ENCODE results near the gene AMN1. TPM values are rescaled to one million over a fixed set of nuclear protein-coding genes. Genes with fewer than 3 reads are reported as not detected.

Gene AMN1
- total and polyA plus RNA-seq, 2 of the 13 experiments (the other 11 are each of a cell fraction or from before 2014, with no cell fraction given): 7.5 to 26.5 TPM

- TF ChIP-seq ZXDC (CRISPR knock-in tag; IDR thresholded peaks at IDR 0.05) (peak; percentile 66; the same call in 1 of the 2 replicates), ZNF652 (CRISPR knock-in tag; IDR thresholded peaks at IDR 0.05; ENCODE audit: borderline replicate concordance, low read depth) (peak; percentile 90), ZNF776 (CRISPR knock-in tag; IDR thresholded peaks at IDR 0.05) (no peak), RFXAP (CRISPR knock-in tag; IDR thresholded peaks at IDR 0.05; ENCODE audit: borderline replicate concordance) (0 out of 2 replicates have a peak, but pooled peaks have one; percentile 40), ZNF850 (CRISPR knock-in tag; conservative IDR thresholded peaks at IDR 0.05) (no peak), PAF1 (CRISPR knock-in tag; IDR thresholded peaks at IDR 0.05) (no peak), GLI4 (CRISPR knock-in tag; IDR thresholded peaks at IDR 0.05; ENCODE audit: borderline replicate concordance) (no peak)
- TF ChIP-seq, protein P1, sequence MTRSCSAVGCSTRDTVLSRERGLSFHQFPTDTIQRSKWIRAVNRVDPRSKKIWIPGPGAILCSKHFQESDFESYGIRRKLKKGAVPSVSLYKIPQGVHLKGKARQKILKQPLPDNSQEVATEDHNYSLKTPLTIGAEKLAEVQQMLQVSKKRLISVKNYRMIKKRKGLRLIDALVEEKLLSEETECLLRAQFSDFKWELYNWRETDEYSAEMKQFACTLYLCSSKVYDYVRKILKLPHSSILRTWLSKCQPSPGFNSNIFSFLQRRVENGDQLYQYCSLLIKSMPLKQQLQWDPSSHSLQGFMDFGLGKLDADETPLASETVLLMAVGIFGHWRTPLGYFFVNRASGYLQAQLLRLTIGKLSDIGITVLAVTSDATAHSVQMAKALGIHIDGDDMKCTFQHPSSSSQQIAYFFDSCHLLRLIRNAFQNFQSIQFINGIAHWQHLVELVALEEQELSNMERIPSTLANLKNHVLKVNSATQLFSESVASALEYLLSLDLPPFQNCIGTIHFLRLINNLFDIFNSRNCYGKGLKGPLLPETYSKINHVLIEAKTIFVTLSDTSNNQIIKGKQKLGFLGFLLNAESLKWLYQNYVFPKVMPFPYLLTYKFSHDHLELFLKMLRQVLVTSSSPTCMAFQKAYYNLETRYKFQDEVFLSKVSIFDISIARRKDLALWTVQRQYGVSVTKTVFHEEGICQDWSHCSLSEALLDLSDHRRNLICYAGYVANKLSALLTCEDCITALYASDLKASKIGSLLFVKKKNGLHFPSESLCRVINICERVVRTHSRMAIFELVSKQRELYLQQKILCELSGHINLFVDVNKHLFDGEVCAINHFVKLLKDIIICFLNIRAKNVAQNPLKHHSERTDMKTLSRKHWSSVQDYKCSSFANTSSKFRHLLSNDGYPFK (CRISPR knock-in tag; IDR thresholded peaks at IDR 0.05; ENCODE audit: borderline replicate concordance): 0 out of 2 replicates have a peak, but pooled peaks have one; percentile 45
- TF ChIP-seq, protein P2, sequence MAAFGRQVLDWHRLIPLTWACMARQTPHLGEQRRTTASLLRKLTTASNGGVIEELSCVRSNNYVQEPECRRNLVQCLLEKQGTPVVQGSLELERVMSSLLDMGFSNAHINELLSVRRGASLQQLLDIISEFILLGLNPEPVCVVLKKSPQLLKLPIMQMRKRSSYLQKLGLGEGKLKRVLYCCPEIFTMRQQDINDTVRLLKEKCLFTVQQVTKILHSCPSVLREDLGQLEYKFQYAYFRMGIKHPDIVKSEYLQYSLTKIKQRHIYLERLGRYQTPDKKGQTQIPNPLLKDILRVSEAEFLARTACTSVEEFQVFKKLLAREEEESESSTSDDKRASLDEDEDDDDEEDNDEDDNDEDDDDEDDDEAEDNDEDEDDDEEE (CRISPR knock-in tag; IDR thresholded peaks at IDR 0.05): no peak
- TF ChIP-seq, protein P3, sequence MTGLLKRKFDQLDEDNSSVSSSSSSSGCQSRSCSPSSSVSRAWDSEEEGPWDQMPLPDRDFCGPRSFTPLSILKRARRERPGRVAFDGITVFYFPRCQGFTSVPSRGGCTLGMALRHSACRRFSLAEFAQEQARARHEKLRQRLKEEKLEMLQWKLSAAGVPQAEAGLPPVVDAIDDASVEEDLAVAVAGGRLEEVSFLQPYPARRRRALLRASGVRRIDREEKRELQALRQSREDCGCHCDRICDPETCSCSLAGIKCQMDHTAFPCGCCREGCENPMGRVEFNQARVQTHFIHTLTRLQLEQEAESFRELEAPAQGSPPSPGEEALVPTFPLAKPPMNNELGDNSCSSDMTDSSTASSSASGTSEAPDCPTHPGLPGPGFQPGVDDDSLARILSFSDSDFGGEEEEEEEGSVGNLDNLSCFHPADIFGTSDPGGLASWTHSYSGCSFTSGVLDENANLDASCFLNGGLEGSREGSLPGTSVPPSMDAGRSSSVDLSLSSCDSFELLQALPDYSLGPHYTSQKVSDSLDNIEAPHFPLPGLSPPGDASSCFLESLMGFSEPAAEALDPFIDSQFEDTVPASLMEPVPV (CRISPR knock-in tag; IDR thresholded peaks at IDR 0.05): peak; percentile 78; the same call in 1 of the 2 replicates
- TF ChIP-seq, protein P4, sequence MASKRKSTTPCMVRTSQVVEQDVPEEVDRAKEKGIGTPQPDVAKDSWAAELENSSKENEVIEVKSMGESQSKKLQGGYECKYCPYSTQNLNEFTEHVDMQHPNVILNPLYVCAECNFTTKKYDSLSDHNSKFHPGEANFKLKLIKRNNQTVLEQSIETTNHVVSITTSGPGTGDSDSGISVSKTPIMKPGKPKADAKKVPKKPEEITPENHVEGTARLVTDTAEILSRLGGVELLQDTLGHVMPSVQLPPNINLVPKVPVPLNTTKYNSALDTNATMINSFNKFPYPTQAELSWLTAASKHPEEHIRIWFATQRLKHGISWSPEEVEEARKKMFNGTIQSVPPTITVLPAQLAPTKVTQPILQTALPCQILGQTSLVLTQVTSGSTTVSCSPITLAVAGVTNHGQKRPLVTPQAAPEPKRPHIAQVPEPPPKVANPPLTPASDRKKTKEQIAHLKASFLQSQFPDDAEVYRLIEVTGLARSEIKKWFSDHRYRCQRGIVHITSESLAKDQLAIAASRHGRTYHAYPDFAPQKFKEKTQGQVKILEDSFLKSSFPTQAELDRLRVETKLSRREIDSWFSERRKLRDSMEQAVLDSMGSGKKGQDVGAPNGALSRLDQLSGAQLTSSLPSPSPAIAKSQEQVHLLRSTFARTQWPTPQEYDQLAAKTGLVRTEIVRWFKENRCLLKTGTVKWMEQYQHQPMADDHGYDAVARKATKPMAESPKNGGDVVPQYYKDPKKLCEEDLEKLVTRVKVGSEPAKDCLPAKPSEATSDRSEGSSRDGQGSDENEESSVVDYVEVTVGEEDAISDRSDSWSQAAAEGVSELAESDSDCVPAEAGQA (IDR thresholded peaks at IDR 0.05; ENCODE audit: low read depth): no peak
- TF ChIP-seq, protein P4 (CRISPR knock-in tag; IDR thresholded peaks at IDR 0.05; ENCODE audit: borderline replicate concordance): no peak
These were observed 44.5 kb upstream of the AMN1 start (continued) for GRCh38 chr12:31773223-31773750.

Data from HepG2 (cell line).